ENCODE data around the gene OBP2B. TPM values are rescaled to one million over a fixed set of nuclear protein-coding genes. Genes with fewer than 3 reads are reported as not detected.
A peak's percentile ranks its signal among the peaks of the same experiment; 100 is the strongest.

The OBP2B gene
- total RNA-seq, 1 donor from 2014 or later: not detected

DNA sequence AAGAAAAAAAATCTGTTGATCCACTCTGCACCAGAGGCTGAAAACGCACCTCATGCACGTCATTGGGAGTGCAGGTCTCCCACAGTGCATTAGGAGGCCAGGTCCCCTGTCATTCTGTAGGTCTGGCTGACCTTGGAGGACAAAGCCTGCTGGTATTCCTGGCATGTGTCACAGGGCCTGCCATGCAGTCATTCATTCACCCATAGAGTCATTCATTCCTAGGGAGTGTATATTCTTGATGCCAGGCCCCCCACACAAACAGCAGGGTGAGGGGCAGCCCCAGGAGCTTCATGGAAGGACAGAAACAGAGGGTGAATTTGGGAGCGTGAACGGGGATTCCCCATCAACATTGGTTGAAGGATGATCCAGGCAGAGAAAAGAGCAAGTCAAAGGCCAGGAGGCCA lies 47.5 kb downstream of the OBP2B start:
- peak overlapping the region; percentile 34 for H3K27ac ChIP-seq (replicated peaks)
- no peaks in the 10 kb centered on the region for H3K9me3 ChIP-seq (replicated peaks)
- no peak for DNase-seq
- intact Hi-C loops (cut with micrococcal nuclease): no loop called here
- TF ChIP-seq, protein P1, sequence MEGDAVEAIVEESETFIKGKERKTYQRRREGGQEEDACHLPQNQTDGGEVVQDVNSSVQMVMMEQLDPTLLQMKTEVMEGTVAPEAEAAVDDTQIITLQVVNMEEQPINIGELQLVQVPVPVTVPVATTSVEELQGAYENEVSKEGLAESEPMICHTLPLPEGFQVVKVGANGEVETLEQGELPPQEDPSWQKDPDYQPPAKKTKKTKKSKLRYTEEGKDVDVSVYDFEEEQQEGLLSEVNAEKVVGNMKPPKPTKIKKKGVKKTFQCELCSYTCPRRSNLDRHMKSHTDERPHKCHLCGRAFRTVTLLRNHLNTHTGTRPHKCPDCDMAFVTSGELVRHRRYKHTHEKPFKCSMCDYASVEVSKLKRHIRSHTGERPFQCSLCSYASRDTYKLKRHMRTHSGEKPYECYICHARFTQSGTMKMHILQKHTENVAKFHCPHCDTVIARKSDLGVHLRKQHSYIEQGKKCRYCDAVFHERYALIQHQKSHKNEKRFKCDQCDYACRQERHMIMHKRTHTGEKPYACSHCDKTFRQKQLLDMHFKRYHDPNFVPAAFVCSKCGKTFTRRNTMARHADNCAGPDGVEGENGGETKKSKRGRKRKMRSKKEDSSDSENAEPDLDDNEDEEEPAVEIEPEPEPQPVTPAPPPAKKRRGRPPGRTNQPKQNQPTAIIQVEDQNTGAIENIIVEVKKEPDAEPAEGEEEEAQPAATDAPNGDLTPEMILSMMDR (IDR thresholded peaks at IDR 0.05; ENCODE audit: borderline replicate concordance): no peak
- no peaks in the 10 kb centered on the region for H3K27me3 ChIP-seq (ENCODE audit: low read depth)
- peaks cover 8% of the 10 kb centered on the region for H3K36me3 ChIP-seq
- H3K4me1 ChIP-seq: peaks cover 41% of the 10 kb centered on the region
- H3K4me3 ChIP-seq: no peak overlapping the region

DNA sequence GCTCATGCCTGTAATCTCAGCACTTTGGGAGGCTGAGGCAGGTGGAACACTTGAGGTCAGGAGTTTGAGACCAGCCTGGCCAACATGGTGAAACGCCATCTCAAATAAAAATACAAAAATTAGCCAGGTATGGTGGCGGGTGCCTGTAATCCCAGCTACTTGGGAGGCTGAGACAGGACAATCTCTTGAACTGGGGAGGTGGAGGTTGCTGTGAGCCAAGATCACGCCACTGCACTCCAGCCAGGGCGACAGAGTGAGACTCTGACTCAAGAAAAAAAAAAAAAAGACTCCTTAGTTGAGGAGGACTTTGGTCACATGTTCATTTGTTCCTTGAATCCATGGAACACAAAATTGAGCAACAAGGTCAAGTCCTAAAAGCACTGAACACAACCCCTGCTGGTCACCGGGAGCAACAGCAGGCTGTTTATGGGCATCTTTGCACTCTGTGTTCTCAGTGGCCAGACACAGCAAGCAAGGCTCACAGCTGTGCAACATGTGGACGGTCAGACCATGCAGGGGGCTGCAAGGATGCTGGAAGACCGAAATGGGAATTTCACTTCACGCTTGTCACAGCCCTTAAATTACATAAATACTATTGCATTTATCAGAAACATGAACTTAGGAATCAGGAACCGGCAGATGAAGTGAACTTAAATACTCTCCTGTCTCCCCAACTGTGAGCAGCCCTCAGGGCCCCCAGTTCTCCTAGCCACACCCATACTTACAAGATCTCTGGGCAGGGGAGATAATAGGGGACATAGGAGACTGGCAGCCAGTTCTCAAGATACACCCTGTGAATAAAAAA lies 48.1 kb downstream of the OBP2B start:
- intact Hi-C loops (cut with micrococcal nuclease): no loop called here
- Histone ChIP-seq H3K9me3 (replicated peaks) (no peaks in the 10 kb centered on the region), H3K27ac (replicated peaks) (peak overlapping the region; percentile 63), H3K27me3 (ENCODE audit: low read depth) (no peaks in the 10 kb centered on the region), H3K4me3 (no peak overlapping the region), H3K4me1 (peaks cover 41% of the 10 kb centered on the region), H3K36me3 (peaks cover 8% of the 10 kb centered on the region)
- TF ChIP-seq, protein P1 (IDR thresholded peaks at IDR 0.05; ENCODE audit: borderline replicate concordance): peak; percentile 76
- DNase-seq: peak; percentile 69

DNA sequence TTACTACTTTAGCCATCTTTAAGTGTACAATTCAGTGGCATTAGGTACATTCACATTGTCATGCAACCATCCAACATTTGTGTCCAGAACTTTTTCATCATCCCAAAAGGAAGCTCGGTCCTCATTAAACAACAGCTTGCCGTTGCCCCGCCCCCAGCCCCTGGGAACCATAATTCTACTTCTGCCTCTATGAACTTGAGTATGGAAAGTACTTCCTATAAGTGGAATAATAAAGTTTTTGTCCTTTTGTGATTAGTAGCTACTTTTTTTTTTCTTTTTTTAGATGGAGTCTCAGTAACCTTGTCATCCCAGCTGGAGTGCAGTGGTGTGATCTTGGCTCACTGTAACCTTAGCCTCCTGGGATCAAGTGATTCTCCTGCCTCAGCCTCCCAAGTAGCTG lies 50.4 kb downstream of the OBP2B start:
- TF ChIP-seq, protein P1 (IDR thresholded peaks at IDR 0.05; ENCODE audit: borderline replicate concordance): no peak

More for the DNA sequence above, 50.4 kb downstream of the OBP2B start:
- DNase-seq: no peak
- Histone ChIP-seq H3K27ac (replicated peaks) (no peak overlapping the region), H3K9me3 (replicated peaks) (no peaks in the 10 kb centered on the region), H3K27me3 (ENCODE audit: low read depth) (no peaks in the 10 kb centered on the region), H3K4me1 (peaks cover 28% of the 10 kb centered on the region), H3K4me3 (no peak overlapping the region), H3K36me3 (peaks cover 8% of the 10 kb centered on the region)
- intact Hi-C loops (cut with micrococcal nuclease): no loop called here

Other genes starting within 250 kb of the OBP2B start
- 0.27 TPM for gene GFI1B, start 230.6 kb downstream of the OBP2B start, total RNA-seq
- 36.0 TPM for gene GTF3C5, start 178.3 kb downstream of the OBP2B start, total RNA-seq
- gene CEL, start 147.3 kb downstream of the OBP2B start, total RNA-seq: 1.9 TPM
- 24.6 TPM for gene RALGDS, start 88.0 kb downstream of the OBP2B start, total RNA-seq
- 6.3 TPM for gene GBGT1, start 45.3 kb downstream of the OBP2B start, total RNA-seq
- 2.3 TPM for gene ABO, start 66.0 kb upstream of the OBP2B start, total RNA-seq
- 11.6 TPM for gene SURF6, start 126.9 kb upstream of the OBP2B start, total RNA-seq
- gene MED22, start 138.9 kb upstream of the OBP2B start, total RNA-seq: 18.4 TPM
- 859 TPM for gene RPL7A, start 139.0 kb upstream of the OBP2B start, total RNA-seq
- gene SURF1, start 147.2 kb upstream of the OBP2B start, total RNA-seq: 60.7 TPM
- gene SURF2, start 147.3 kb upstream of the OBP2B start, total RNA-seq: 17.4 TPM
- 61.9 TPM for gene SURF4, start 166.8 kb upstream of the OBP2B start, total RNA-seq
- gene STKLD1, start 167.1 kb upstream of the OBP2B start, total RNA-seq: not detected
- gene REXO4, start 208.8 kb upstream of the OBP2B start, total RNA-seq: 16.5 TPM
- 3.1 TPM for gene ADAMTS13, start 213.1 kb upstream of the OBP2B start, total RNA-seq